ENCODE measurements around the gene OR14I1.
"Not testable (repeated sequence)": the region's sequence is repeated elsewhere in the genome, so short reads cannot be mapped to it uniquely, and the experiment has no call there.

Gene OR14I1

DNA sequence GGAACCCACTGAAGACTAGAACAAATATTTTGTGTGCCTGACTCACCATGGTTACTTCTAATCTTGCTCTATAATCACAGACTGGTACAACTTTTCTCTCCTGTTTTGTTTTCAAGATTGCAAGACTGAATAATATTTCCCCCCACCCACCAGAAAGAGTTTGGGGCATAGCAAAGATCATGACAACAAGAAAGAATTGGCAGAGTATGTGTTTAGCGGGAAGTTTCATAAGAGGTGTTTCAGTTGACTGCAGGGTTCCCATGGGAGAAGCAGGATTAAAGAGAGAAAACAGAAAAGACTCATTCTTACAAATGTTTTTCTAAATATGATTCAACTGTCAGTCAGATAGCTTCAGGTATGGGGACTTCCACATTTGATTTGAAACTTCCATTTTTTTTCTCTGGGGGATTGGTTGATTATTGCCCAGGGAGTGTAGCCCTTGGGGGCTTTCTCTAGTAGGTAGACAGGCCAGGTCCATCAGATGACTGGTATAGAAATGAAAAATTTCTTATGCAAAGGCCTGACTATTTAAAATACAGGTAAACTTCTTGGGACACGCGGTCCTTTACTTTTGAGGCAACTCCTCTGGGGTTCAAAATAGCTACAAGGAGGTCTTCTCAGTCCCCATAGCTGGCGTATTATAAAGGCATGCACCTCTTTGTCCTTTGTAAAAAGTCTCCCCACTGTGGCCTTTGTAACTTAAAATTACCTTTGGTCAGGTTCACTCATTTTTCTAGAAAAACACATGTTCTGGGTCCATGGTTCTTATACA lies 13.9 kb downstream of the OR14I1 start:
- no peak for DNase-seq

DNA sequence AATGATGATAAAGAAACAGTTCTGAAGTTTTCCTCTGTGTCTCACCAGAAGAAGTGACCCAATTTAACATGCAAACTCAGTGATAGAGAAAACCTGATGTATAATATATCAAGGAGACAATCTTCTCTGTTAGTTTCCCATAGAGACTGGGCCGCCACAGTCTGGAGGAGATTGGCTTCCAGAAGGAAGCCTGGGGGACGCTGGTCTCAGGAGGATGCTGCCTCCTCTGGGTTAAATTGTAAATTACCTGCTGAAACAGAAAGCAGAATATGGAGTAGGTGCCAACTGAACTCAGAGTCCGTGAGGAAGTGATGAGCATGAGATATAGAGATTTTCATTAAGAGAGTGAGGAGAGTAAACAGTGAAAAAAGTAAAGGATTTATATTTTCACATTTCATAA lies 15.8 kb downstream of the OR14I1 start:
- DNase-seq: no peak

DNA sequence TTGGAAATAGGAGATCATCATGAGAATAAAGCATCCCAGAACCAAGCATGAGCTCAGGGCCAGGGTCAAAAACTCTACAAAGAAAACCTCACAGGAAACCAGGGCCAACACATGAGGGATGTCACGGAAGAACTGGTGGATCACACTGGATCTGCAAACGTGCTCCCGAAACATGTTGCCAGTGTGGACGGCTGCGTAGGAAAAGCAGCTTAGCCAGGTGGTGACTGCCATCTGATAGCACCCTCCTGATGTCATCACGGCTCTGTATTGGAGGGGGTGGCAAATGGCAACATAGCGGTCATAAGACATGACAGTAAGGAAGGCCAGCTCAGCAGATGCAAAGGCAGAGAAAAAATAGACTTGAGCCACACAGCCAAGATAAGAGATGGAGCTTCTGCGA lies 20.9 kb downstream of the OR14I1 start:
- DNase-seq: no peak

DNA sequence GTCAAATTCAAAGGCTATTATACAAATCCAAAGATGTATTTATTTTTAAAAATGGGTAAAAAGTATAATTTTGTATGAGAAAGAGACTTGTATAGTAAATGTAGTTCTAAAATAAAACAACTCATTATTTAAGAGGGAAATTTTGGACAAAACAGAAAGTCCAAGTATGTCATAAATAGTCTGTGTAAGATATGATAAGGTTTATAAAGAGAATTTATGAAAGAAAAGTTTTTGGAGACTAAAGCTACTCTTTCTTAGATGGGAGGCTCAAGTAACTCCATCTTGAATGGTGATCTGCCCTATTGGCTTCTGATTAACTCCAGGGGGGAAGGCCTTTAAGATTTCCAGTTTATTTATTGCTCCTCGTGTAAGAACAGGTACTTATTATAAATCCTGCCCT lies 32.6 kb downstream of the OR14I1 start:
- no peak for DNase-seq

DNA sequence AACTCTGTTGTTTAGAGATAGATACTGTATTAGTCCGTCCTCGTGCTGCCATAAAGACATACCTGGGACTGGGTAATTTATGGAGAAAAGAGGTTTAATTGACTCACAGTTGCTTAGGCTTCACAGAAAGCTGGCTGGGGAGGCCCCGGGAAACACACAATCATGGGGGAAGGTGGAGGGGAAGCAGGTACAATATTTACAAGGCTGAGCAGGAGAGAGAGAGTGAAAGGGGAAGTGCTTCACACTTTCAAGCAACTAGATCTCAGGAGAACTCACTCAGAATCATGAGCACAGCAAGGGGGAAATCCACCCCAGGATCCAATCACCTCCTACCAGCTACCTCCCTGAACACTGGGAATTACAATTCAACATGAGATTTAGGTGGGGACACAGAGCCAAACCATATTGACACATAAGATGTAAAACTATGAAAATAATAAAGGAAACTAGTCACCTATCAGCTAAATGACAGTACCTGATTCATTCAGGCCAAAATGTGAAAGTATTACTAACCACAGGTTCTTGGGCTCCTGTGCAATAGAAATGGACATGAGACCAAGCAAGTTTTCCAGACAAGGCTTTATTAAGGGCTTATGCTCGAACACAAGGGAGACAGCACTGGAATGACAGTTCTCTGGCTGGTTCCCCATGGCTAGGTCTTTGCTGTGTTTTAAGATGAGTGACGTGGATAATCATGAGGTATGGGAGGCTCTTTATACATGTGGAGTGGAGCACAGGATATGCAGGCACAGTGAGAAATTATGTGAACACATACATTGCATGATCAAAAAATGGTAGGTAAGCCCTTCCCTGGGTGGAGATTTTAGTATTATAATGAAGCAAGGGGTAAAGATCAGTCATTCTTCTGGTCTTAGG lies 38.9 kb downstream of the OR14I1 start:
- DNase-seq: not testable (repeated sequence)

GRCh38 chr1:248656797-248657196 lies 45.8 kb downstream of the OR14I1 start:
- DNase-seq: not testable (repeated sequence)

DNA sequence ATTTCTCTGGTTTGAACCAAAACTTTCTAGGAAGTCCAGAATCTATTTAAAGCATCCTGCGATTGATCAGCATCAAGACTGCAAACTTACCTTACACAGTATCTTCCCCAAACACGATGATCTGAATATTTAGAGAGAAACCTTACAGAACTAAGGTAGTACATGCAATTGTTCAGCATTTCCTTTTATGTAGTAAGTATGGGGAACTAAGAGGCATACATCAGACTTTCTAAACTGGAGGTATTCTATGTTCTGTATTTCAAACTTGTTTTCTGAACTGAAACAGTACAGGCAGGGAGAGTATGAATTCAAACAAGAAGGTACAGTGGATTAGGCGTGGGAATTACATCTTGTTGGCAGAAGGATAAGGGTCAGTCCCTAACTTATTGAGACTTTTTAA lies 47.2 kb downstream of the OR14I1 start, which contains the start of gene OR2T27:
OR2T27 (minus strand) TSS at position 175 of the 400 bp plus-strand sequence. CDS start 4,644 bp downstream, outside the sequence.
- DNase-seq: not testable (repeated sequence)

Data from hypothalamus (tissue), 51 donors.